ENCODE results near the gene CRACDL.

Gene CRACDL

GRCh38 chr2:98871506-98871905 lies 64.5 kb downstream of the CRACDL start:
- H3K27me3 ChIP-seq (ENCODE audit: insufficient read depth, poor library complexity, severe bottlenecking): no peaks in the 10 kb centered on the region

GRCh38 chr2:98870516-98871158 lies 65.4 kb downstream of the CRACDL start:
- Histone ChIP-seq H3K4me3 (replicated peaks; ENCODE audit: insufficient read depth, low read length) (no peak overlapping the region), H3K27me3 (ENCODE audit: insufficient read depth, poor library complexity, severe bottlenecking) (no peaks in the 10 kb centered on the region), H3K27ac (replicated peaks) (no peak overlapping the region)
- TF ChIP-seq, protein P1, sequence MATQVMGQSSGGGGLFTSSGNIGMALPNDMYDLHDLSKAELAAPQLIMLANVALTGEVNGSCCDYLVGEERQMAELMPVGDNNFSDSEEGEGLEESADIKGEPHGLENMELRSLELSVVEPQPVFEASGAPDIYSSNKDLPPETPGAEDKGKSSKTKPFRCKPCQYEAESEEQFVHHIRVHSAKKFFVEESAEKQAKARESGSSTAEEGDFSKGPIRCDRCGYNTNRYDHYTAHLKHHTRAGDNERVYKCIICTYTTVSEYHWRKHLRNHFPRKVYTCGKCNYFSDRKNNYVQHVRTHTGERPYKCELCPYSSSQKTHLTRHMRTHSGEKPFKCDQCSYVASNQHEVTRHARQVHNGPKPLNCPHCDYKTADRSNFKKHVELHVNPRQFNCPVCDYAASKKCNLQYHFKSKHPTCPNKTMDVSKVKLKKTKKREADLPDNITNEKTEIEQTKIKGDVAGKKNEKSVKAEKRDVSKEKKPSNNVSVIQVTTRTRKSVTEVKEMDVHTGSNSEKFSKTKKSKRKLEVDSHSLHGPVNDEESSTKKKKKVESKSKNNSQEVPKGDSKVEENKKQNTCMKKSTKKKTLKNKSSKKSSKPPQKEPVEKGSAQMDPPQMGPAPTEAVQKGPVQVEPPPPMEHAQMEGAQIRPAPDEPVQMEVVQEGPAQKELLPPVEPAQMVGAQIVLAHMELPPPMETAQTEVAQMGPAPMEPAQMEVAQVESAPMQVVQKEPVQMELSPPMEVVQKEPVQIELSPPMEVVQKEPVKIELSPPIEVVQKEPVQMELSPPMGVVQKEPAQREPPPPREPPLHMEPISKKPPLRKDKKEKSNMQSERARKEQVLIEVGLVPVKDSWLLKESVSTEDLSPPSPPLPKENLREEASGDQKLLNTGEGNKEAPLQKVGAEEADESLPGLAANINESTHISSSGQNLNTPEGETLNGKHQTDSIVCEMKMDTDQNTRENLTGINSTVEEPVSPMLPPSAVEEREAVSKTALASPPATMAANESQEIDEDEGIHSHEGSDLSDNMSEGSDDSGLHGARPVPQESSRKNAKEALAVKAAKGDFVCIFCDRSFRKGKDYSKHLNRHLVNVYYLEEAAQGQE (IDR thresholded peaks at IDR 0.05; ENCODE audit: insufficient replicate concordance, low read depth): no peak
- TF ChIP-seq GABPA (IDR thresholded peaks at IDR 0.05; ENCODE audit: low read depth) (no peak), SPI1 (IDR thresholded peaks at IDR 0.05; ENCODE audit: borderline replicate concordance, low read depth) (no peak), POLR2AphosphoS5 (IDR thresholded peaks at IDR 0.05; ENCODE audit: low read depth) (no peak)
- TF ChIP-seq, protein P2, sequence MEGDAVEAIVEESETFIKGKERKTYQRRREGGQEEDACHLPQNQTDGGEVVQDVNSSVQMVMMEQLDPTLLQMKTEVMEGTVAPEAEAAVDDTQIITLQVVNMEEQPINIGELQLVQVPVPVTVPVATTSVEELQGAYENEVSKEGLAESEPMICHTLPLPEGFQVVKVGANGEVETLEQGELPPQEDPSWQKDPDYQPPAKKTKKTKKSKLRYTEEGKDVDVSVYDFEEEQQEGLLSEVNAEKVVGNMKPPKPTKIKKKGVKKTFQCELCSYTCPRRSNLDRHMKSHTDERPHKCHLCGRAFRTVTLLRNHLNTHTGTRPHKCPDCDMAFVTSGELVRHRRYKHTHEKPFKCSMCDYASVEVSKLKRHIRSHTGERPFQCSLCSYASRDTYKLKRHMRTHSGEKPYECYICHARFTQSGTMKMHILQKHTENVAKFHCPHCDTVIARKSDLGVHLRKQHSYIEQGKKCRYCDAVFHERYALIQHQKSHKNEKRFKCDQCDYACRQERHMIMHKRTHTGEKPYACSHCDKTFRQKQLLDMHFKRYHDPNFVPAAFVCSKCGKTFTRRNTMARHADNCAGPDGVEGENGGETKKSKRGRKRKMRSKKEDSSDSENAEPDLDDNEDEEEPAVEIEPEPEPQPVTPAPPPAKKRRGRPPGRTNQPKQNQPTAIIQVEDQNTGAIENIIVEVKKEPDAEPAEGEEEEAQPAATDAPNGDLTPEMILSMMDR (IDR thresholded peaks at IDR 0.05; ENCODE audit: insufficient read depth, low read length): no peak
- DNase-seq (ENCODE audit: low read depth in 1 of 2, low spot score in 1 of 2): no peak

More at GRCh38 chr2:98871506-98871905, 64.5 kb downstream of the CRACDL start:
- no peak for DNase-seq (ENCODE audit: low read depth in 1 of 2, low spot score in 1 of 2)
- Histone ChIP-seq H3K27ac (replicated peaks) (no peak overlapping the region), H3K4me3 (replicated peaks; ENCODE audit: insufficient read depth, low read length) (no peak overlapping the region)
- TF ChIP-seq POLR2AphosphoS5 (IDR thresholded peaks at IDR 0.05; ENCODE audit: low read depth): no peak

DNA sequence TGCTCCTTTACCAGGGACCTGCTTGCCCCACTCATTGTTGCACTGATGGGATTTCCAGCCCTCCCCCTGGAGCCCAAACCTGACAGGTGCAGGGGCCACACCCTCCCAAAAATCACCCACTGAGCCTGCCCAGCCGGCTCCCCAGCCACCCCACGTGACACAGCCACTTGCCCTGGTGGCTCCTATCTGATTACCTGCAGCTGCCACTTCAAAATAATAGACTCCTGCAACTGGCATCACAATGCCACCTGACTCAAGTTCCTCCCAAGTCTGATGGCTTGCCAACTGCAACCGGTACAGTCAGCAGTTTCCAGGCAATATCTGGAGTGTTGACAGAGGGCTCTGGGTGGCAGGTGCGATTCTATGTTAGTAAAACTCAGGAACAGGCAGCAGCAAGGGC lies 66.2 kb downstream of the CRACDL start:
- DNase-seq (ENCODE audit: low read depth in 1 of 2, low spot score in 1 of 2): no peak
- TF ChIP-seq SPI1 (IDR thresholded peaks at IDR 0.05; ENCODE audit: borderline replicate concordance, low read depth) (no peak), GABPA (IDR thresholded peaks at IDR 0.05; ENCODE audit: low read depth) (no peak), POLR2AphosphoS5 (IDR thresholded peaks at IDR 0.05; ENCODE audit: low read depth) (no peak)
- TF ChIP-seq, protein P1 (IDR thresholded peaks at IDR 0.05; ENCODE audit: insufficient replicate concordance, low read depth): no peak
- TF ChIP-seq, protein P2 (IDR thresholded peaks at IDR 0.05; ENCODE audit: insufficient read depth, low read length): no peak
- Histone ChIP-seq H3K4me3 (replicated peaks; ENCODE audit: insufficient read depth, low read length) (no peak overlapping the region), H3K27me3 (ENCODE audit: insufficient read depth, poor library complexity, severe bottlenecking) (no peaks in the 10 kb centered on the region), H3K27ac (replicated peaks) (no peak overlapping the region)

DNA sequence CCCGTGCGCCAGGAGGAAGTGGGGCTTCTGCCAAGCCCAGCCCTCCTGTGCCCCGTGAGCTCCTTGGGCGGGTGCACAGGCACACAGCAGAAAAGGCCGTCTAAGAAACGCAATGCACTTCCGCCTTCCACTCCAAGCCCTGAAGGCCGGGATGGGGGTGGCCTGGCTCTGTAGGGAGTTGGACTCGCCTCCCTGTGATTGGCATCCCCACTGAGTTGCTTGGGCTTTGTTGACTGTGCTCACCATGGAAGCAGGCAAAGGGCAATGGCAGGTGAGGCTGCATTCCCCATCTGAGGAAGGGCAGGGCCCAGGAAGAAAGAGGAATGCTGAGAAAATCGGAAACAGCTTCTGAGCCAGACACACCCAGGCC lies 66.8 kb downstream of the CRACDL start:
- DNase-seq (ENCODE audit: low read depth in 1 of 2, low spot score in 1 of 2): no peak
- no peak overlapping the region for H3K27ac ChIP-seq (replicated peaks)
- no peak overlapping the region for H3K4me3 ChIP-seq (replicated peaks; ENCODE audit: insufficient read depth, low read length)
- no peaks in the 10 kb centered on the region for H3K27me3 ChIP-seq (ENCODE audit: insufficient read depth, poor library complexity, severe bottlenecking)
- TF ChIP-seq, protein P1 (IDR thresholded peaks at IDR 0.05; ENCODE audit: insufficient replicate concordance, low read depth): no peak
- no peak for TF ChIP-seq SPI1 (IDR thresholded peaks at IDR 0.05; ENCODE audit: borderline replicate concordance, low read depth)
- TF ChIP-seq, protein P2 (IDR thresholded peaks at IDR 0.05; ENCODE audit: insufficient read depth, low read length): no peak
- no peak for TF ChIP-seq POLR2AphosphoS5 (IDR thresholded peaks at IDR 0.05; ENCODE audit: low read depth)
